ENCODE data around the gene AQR. TPM values are rescaled to one million over a fixed set of nuclear protein-coding genes. Genes with fewer than 3 reads are reported as not detected.
A peak's percentile ranks its signal among the peaks of the same experiment; 100 is the strongest.
"Not testable (repeated sequence)": the region's sequence is repeated elsewhere in the genome, so short reads cannot be mapped to it uniquely, and the experiment has no call there.

Gene AQR
- total and polyA plus RNA-seq, 4 donors, result 24.2 to 45.1 (median 33.3) TPM

- Histone ChIP-seq H3K9me3 (ENCODE audit: control insufficient read depth, insufficient read depth, low read length) (no peaks in the 10 kb centered on the region), H3K27me3 (ENCODE audit: control insufficient read depth, insufficient read depth, low read length) (no peaks in the 10 kb centered on the region), H3K27ac (ENCODE audit: low read depth, low read length) (no peak overlapping the region), H3K4me1 (ENCODE audit: control insufficient read depth, insufficient read depth, low read length) (no peaks in the 10 kb centered on the region), H3K4me3 (ENCODE audit: low read depth, low read length) (no peak overlapping the region), H3K36me3 (ENCODE audit: control insufficient read depth, insufficient read depth, low read length) (no peaks in the 10 kb centered on the region)
- WGBS (ENCODE audit: insufficient coverage), result 70% methylated on average over 2 of the region's 3 CpGs
- no peak for DNase-seq (ENCODE audit: low read depth in 4 of 6, low spot score in 6 of 6)
Observed at GRCh38 chr15:34813446-34814190, 155.9 kb downstream of the AQR start.

GRCh38 chr15:34812868-34813365 lies 156.6 kb downstream of the AQR start:
- not testable (repeated sequence) for DNase-seq (ENCODE audit: low read depth in 4 of 6, low spot score in 6 of 6); H3K9me3 ChIP-seq (ENCODE audit: control insufficient read depth, insufficient read depth, low read length); H3K27me3 ChIP-seq (ENCODE audit: control insufficient read depth, insufficient read depth, low read length); H3K27ac ChIP-seq (ENCODE audit: low read depth, low read length); H3K4me3 ChIP-seq (ENCODE audit: low read depth, low read length); H3K36me3 ChIP-seq (ENCODE audit: control insufficient read depth, insufficient read depth, low read length); H3K4me1 ChIP-seq (ENCODE audit: control insufficient read depth, insufficient read depth, low read length)
- WGBS (ENCODE audit: insufficient coverage), result 91% methylated on average over 5 of the region's 9 CpGs

- no peaks in the 10 kb centered on the region for H3K27me3 ChIP-seq (ENCODE audit: control insufficient read depth, insufficient read depth, low read length)
- H3K27ac ChIP-seq (ENCODE audit: low read depth, low read length), result no peak overlapping the region
- no peak for DNase-seq (ENCODE audit: low read depth in 4 of 6, low spot score in 6 of 6)
- H3K4me1 ChIP-seq (ENCODE audit: control insufficient read depth, insufficient read depth, low read length), result no peaks in the 10 kb centered on the region
- H3K4me3 ChIP-seq (ENCODE audit: low read depth, low read length), result no peak overlapping the region
- H3K9me3 ChIP-seq (ENCODE audit: control insufficient read depth, insufficient read depth, low read length), result no peaks in the 10 kb centered on the region
- H3K36me3 ChIP-seq (ENCODE audit: control insufficient read depth, insufficient read depth, low read length), result no peaks in the 10 kb centered on the region
- no CpG with 5 or more reads among the region's 1 CpG for WGBS (ENCODE audit: insufficient coverage)
Observed at GRCh38 chr15:34812369-34812768, 157.2 kb downstream of the AQR start.

GRCh38 chr15:34810443-34811129 lies 159.0 kb downstream of the AQR start:
- DNase-seq (ENCODE audit: low read depth in 4 of 6, low spot score in 6 of 6), result no peak
- Histone ChIP-seq H3K4me1 (ENCODE audit: control insufficient read depth, insufficient read depth, low read length) (no peaks in the 10 kb centered on the region), H3K27me3 (ENCODE audit: control insufficient read depth, insufficient read depth, low read length) (no peaks in the 10 kb centered on the region), H3K9me3 (ENCODE audit: control insufficient read depth, insufficient read depth, low read length) (no peaks in the 10 kb centered on the region), H3K4me3 (ENCODE audit: low read depth, low read length) (no peak overlapping the region), H3K36me3 (ENCODE audit: control insufficient read depth, insufficient read depth, low read length) (no peaks in the 10 kb centered on the region), H3K27ac (ENCODE audit: low read depth, low read length) (no peak overlapping the region)
- 96% methylated on average over 3 of the region's 5 CpGs for WGBS (ENCODE audit: insufficient coverage)

- Histone ChIP-seq H3K9me3 (ENCODE audit: control insufficient read depth, insufficient read depth, low read length) (no peaks in the 10 kb centered on the region), H3K4me3 (ENCODE audit: low read depth, low read length) (no peak overlapping the region), H3K36me3 (ENCODE audit: control insufficient read depth, insufficient read depth, low read length) (no peaks in the 10 kb centered on the region), H3K27me3 (ENCODE audit: control insufficient read depth, insufficient read depth, low read length) (no peaks in the 10 kb centered on the region), H3K4me1 (ENCODE audit: control insufficient read depth, insufficient read depth, low read length) (no peaks in the 10 kb centered on the region), H3K27ac (ENCODE audit: low read depth, low read length) (no peak overlapping the region)
- DNase-seq (ENCODE audit: low read depth in 4 of 6, low spot score in 6 of 6), result no peak
- WGBS (ENCODE audit: insufficient coverage), result 58% methylated on average over 3 of the region's 3 CpGs
Observed at GRCh38 chr15:34809186-34809585, 160.4 kb downstream of the AQR start.

GRCh38 chr15:34808016-34808415 lies 161.5 kb downstream of the AQR start:
- no peaks in the 10 kb centered on the region for H3K27me3 ChIP-seq (ENCODE audit: control insufficient read depth, insufficient read depth, low read length)
- no peaks in the 10 kb centered on the region for H3K9me3 ChIP-seq (ENCODE audit: control insufficient read depth, insufficient read depth, low read length)
- WGBS (ENCODE audit: insufficient coverage), result no CpG with 5 or more reads among the region's 3 CpGs
- no peak for DNase-seq (ENCODE audit: low read depth in 4 of 6, low spot score in 6 of 6)
- H3K36me3 ChIP-seq (ENCODE audit: control insufficient read depth, insufficient read depth, low read length), result no peaks in the 10 kb centered on the region
- no peak overlapping the region for H3K27ac ChIP-seq (ENCODE audit: low read depth, low read length)
- no peak overlapping the region for H3K4me3 ChIP-seq (ENCODE audit: low read depth, low read length)
- H3K4me1 ChIP-seq (ENCODE audit: control insufficient read depth, insufficient read depth, low read length), result no peaks in the 10 kb centered on the region

GRCh38 chr15:34807241-34807640 lies 162.3 kb downstream of the AQR start:
- not testable (repeated sequence) for H3K4me1 ChIP-seq (ENCODE audit: control insufficient read depth, insufficient read depth, low read length); H3K27me3 ChIP-seq (ENCODE audit: control insufficient read depth, insufficient read depth, low read length); H3K36me3 ChIP-seq (ENCODE audit: control insufficient read depth, insufficient read depth, low read length); H3K27ac ChIP-seq (ENCODE audit: low read depth, low read length); H3K9me3 ChIP-seq (ENCODE audit: control insufficient read depth, insufficient read depth, low read length); H3K4me3 ChIP-seq (ENCODE audit: low read depth, low read length); DNase-seq (ENCODE audit: low read depth in 4 of 6, low spot score in 6 of 6)
- 91% methylated on average over 6 of the region's 8 CpGs for WGBS (ENCODE audit: insufficient coverage)

GRCh38 chr15:34804776-34805175 lies 164.8 kb downstream of the AQR start:
- Histone ChIP-seq H3K27me3 (ENCODE audit: control insufficient read depth, insufficient read depth, low read length) (no peaks in the 10 kb centered on the region), H3K4me3 (ENCODE audit: low read depth, low read length) (no peak overlapping the region), H3K36me3 (ENCODE audit: control insufficient read depth, insufficient read depth, low read length) (no peaks in the 10 kb centered on the region), H3K4me1 (ENCODE audit: control insufficient read depth, insufficient read depth, low read length) (no peaks in the 10 kb centered on the region), H3K27ac (ENCODE audit: low read depth, low read length) (no peak overlapping the region), H3K9me3 (ENCODE audit: control insufficient read depth, insufficient read depth, low read length) (no peaks in the 10 kb centered on the region)
- no peak for DNase-seq (ENCODE audit: low read depth in 4 of 6, low spot score in 6 of 6)
- WGBS (ENCODE audit: insufficient coverage), result 60% methylated on average over 1 of the region's 3 CpGs

GRCh38 chr15:34804113-34804512 lies 165.4 kb downstream of the AQR start:
- peak in 1 of 6 donors; percentile 72 for DNase-seq (ENCODE audit: low read depth in 4 of 6, low spot score in 6 of 6)
- H3K27ac ChIP-seq (ENCODE audit: low read depth, low read length), result no peak overlapping the region
- no CpG with 5 or more reads among the region's 2 CpGs for WGBS (ENCODE audit: insufficient coverage)
- H3K9me3 ChIP-seq (ENCODE audit: control insufficient read depth, insufficient read depth, low read length), result no peaks in the 10 kb centered on the region
- peaks cover 5% of the 10 kb centered on the region for H3K4me1 ChIP-seq (ENCODE audit: control insufficient read depth, insufficient read depth, low read length)
- no peak overlapping the region for H3K4me3 ChIP-seq (ENCODE audit: low read depth, low read length)
- no peaks in the 10 kb centered on the region for H3K36me3 ChIP-seq (ENCODE audit: control insufficient read depth, insufficient read depth, low read length)
- no peaks in the 10 kb centered on the region for H3K27me3 ChIP-seq (ENCODE audit: control insufficient read depth, insufficient read depth, low read length)

Data from spinal cord (tissue), 10 donors.